Neutrophil (primary cell): Measurements from ENCODE around the gene ABI3.

Source experiments
- H3K27ac ChIP-seq: fragments of 200-600 bp; sonication (generic); 2 replicates; pipeline ENCODE4 v1.5.1; 2016; ENCODE audit warnings: mild to moderate bottlenecking, moderate library complexity
- H3K27me3 ChIP-seq: fragments of 200-600 bp; sonication (generic); 2 replicates; pipeline ENCODE4 v1.6.0; 2016; ENCODE audit warnings: mild to moderate bottlenecking
- H3K36me3 ChIP-seq: fragments of 200-600 bp; sonication (generic); 2 replicates; pipeline ENCODE4 v1.5.1; 2017
- H3K4me1 ChIP-seq, 2 experiments: fragments of 200-600 bp in 1 of 2; sonication (generic) in 1 of 2; 1 replicate in 1 of 2; 2 replicates in 1 of 2; pipeline versions ENCODE4 v1.5.1 to v1.6.1; 2013 to 2016; ENCODE audit warnings: low read depth in 1 of 2, low read length in 1 of 2, mild to moderate bottlenecking in 1 of 2, moderate library complexity in 1 of 2; ENCODE audit not compliant: control insufficient read depth in 1 of 2, insufficient read depth in 1 of 2
- H3K4me3 ChIP-seq, 2 experiments: fragments of 200-600 bp in 1 of 2; sonication (generic) in 1 of 2; 1 replicate in 1 of 2; 2 replicates in 1 of 2; pipeline ENCODE4 v1.5.1; 2013 to 2016; ENCODE audit warnings: low read depth in 1 of 2, low read length in 1 of 2, mild to moderate bottlenecking in 1 of 2, moderate library complexity in 1 of 2
- H3K9me3 ChIP-seq: fragments of 200-600 bp; sonication (generic); 2 replicates; pipeline ENCODE4 v1.5.1; 2016
- TF ChIP-seq, protein P1 (sequence below): fragments of 200-600 bp; sonication (generic); IDR thresholded peaks from 2 replicates; pipeline ENCODE4 v1.5.1; 2016; ENCODE audit warnings: antibody characterized with exemption

Gene ABI3

DNA sequence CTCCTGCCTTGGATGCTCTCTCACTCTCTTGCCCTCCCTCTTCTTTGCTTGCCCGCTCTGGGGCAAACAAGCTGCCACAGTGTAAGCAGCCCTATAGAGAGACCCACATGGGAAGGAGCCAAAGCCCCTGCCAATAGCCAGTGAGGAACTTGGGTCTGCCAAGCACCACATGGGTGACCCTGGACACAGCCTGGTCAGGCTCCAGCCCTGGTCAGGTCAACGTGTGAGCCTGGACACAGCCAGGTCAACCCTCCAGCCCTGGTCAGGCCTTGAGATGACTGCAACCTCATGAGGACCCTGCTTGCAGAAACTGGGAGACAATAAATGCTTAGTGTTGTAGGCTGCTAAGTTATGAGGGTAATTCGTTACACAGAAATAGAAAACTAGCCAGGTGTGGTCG is 34.3 kb downstream of the ABI3 start:
- Histone ChIP-seq H3K9me3 (no peaks in the 10 kb centered on the region), H3K27me3 (no peaks in the 10 kb centered on the region), H3K4me3 (no peak overlapping the region), H3K36me3 (no peaks in the 10 kb centered on the region), H3K27ac (no peak overlapping the region), H3K4me1 (peaks cover 10 to 11% of the 10 kb centered on the region in 2 experiments)
- TF ChIP-seq, protein P1, sequence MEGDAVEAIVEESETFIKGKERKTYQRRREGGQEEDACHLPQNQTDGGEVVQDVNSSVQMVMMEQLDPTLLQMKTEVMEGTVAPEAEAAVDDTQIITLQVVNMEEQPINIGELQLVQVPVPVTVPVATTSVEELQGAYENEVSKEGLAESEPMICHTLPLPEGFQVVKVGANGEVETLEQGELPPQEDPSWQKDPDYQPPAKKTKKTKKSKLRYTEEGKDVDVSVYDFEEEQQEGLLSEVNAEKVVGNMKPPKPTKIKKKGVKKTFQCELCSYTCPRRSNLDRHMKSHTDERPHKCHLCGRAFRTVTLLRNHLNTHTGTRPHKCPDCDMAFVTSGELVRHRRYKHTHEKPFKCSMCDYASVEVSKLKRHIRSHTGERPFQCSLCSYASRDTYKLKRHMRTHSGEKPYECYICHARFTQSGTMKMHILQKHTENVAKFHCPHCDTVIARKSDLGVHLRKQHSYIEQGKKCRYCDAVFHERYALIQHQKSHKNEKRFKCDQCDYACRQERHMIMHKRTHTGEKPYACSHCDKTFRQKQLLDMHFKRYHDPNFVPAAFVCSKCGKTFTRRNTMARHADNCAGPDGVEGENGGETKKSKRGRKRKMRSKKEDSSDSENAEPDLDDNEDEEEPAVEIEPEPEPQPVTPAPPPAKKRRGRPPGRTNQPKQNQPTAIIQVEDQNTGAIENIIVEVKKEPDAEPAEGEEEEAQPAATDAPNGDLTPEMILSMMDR, result no peak

DNA sequence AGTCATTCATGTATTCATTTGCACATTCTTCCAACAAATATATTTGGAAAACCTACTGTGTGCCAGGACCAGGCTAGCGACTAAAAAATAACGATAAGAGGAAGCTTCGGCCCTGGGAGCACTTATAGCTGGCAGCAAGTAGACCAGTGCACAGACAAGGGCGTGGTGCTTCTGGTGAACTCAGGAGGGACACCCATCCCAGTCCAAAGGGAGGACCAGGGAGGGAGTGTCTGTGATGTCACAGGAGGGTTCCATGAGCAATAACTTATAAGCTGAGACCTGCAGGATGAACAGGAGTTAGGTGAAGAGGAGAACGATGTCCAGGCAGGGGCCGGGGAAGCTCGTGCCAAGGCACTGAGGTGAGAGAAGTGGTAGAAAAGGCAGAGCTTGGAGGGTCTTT is 37.4 kb downstream of the ABI3 start:
- no peak overlapping the region for H3K27ac ChIP-seq
- TF ChIP-seq, protein P1, result no peak
- no peaks in the 10 kb centered on the region for H3K36me3 ChIP-seq
- no peaks in the 10 kb centered on the region for H3K27me3 ChIP-seq
- no peak overlapping the region for H3K4me3 ChIP-seq
- peaks cover 23 to 30% of the 10 kb centered on the region in 2 experiments for H3K4me1 ChIP-seq
- H3K9me3 ChIP-seq, result no peaks in the 10 kb centered on the region

DNA sequence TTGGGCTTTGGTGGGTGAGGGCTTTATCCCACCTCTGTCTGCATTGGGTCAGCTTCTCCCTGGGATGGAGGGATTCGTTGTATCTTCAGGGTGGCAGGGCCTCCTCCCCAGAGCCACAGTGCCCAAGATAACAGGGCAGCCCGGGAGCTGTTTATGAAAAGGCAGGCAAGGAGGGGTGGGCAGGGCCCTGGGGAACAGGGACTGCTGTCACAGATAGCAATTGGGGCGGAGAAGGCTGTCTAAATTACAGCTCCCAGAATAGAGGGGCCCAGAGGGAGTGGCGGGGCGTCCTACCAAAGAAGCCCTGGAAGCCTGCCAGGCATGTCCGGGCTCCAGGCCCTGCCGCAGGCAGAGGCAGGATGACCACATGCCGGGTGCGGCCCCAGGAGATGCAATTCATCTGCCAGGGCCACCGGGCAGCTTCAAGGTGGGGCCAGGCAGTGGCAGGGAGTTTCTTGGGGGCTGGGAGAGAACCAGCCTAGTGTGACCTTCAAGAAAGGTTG is 38.8 kb downstream of the ABI3 start:
- Histone ChIP-seq H3K27me3 (no peaks in the 10 kb centered on the region), H3K36me3 (no peaks in the 10 kb centered on the region), H3K27ac (peak overlapping the region; percentile 53), H3K9me3 (no peaks in the 10 kb centered on the region), H3K4me3 (no peak overlapping the region), H3K4me1 (peaks cover 37 to 44% of the 10 kb centered on the region in 2 experiments)
- TF ChIP-seq, protein P1, result no peak

DNA sequence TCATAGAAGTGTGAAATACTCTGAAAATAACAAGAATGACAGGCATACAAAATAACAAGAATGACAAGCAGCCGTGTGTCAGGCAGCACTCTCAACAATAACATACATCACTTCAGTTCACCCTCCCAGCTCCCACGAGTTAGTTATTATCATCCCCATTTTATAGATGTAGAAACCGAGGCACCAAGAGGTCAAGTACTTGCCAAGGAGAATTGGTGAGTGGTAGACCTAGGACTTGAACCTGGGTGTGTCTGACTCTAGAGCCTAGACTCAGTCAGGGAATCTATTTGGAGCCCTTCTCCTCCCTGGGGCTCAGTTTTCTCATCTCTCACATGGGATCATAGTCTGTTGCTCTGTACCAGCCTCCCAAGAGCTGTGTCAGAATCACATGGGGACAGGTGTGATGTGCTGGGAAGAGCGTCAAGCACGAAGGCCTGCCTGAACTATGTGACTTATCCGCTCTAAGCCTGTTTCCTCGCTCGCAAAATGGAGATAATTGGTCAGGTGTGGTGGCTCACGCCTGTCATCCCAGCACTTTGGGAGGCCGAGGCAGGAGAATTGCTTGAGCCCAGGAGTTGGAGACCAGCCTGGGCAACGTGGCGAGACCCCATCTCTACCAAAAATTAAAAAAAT is 39.5 kb downstream of the ABI3 start:
- Histone ChIP-seq H3K9me3 (no peaks in the 10 kb centered on the region), H3K27me3 (no peaks in the 10 kb centered on the region), H3K36me3 (no peaks in the 10 kb centered on the region), H3K4me1 (peaks cover 43 to 51% of the 10 kb centered on the region in 2 experiments), H3K27ac (peak overlapping the region; percentile 53), H3K4me3 (no peak overlapping the region)
- TF ChIP-seq, protein P1, result no peak

DNA sequence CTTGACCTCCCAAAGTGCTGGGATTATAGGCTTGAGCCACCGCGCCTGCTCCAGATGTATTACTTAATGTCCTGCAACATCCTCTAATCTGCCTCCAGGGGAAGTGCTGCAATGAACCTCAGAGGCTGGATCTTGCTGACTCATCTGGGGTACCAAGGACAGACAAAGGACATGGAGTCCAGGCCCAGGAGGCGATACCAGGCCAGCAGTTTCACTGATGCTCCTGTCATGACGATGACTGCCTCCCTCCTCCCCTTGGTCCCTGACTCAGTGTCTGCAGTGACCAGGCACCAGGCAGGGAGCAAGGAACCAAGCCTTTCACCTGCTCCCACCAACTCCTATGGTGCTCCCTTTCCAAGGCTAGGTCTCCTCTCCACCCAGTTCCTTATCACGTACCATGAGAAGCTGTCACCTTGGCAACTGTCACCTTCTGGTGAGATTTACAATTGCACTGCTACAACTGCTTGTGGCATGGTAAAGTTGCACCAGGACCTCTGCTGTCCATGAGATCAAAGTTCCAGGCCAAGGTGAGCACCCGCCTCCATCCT is 41.7 kb downstream of the ABI3 start:
- Histone ChIP-seq H3K36me3 (no peaks in the 10 kb centered on the region), H3K4me3 (peak overlapping the region in 1 of 2 experiments; percentile 49), H3K9me3 (no peaks in the 10 kb centered on the region), H3K27me3 (no peaks in the 10 kb centered on the region), H3K27ac (peak overlapping the region; percentile 97), H3K4me1 (peaks cover 51 to 62% of the 10 kb centered on the region in 2 experiments)
- TF ChIP-seq, protein P1, result peak; percentile 59
